CD4-positive, alpha-beta T cell treated with Interferon alpha-2 for 1 hour (primary cell): Measurements from ENCODE around the gene MAN2B2.
"Not testable (repeated sequence)": the region's sequence is repeated elsewhere in the genome, so short reads cannot be mapped to it uniquely, and the experiment has no call there.

Source experiments
- DNase-seq, 2 donors: peaks; one replicate each; pipeline ENCODE4 v3.0.0-alpha.2; 2020 to 2022

MAN2B2 gene

GRCh38 chr4:6647582-6648230 lies 72.7 kb downstream of the MAN2B2 start:
- no peak for DNase-seq

- no peak for DNase-seq
Observed at GRCh38 chr4:6649216-6649615, 74.2 kb downstream of the MAN2B2 start.

GRCh38 chr4:6654211-6654610 lies 79.2 kb downstream of the MAN2B2 start:
- not testable (repeated sequence) for DNase-seq

GRCh38 chr4:6655291-6655690 lies 80.3 kb downstream of the MAN2B2 start:
- DNase-seq = not testable (repeated sequence)

- no peak for DNase-seq
Observed at GRCh38 chr4:6655924-6656323, 80.9 kb downstream of the MAN2B2 start.

- DNase-seq = no peak
Observed at GRCh38 chr4:6657242-6658208, 82.5 kb downstream of the MAN2B2 start.

- no peak for DNase-seq
Observed at GRCh38 chr4:6658209-6658595, 83.2 kb downstream of the MAN2B2 start.

GRCh38 chr4:6658597-6659075 lies 83.6 kb downstream of the MAN2B2 start:
- peak; percentile 43 to 70 for DNase-seq

GRCh38 chr4:6659897-6660296 lies 84.9 kb downstream of the MAN2B2 start:
- no peak for DNase-seq

- DNase-seq = no peak
Observed at GRCh38 chr4:6660430-6660829, 85.4 kb downstream of the MAN2B2 start.

- no peak for DNase-seq
Observed at GRCh38 chr4:6662591-6662990, 87.6 kb downstream of the MAN2B2 start.

- DNase-seq = no peak
Observed at GRCh38 chr4:6663596-6664393, 88.8 kb downstream of the MAN2B2 start.

GRCh38 chr4:6665320-6665654 lies 90.3 kb downstream of the MAN2B2 start:
- DNase-seq = no peak

GRCh38 chr4:6668391-6668790 lies 93.4 kb downstream of the MAN2B2 start:
- DNase-seq = no peak

GRCh38 chr4:6671648-6672047 lies 96.7 kb downstream of the MAN2B2 start:
- DNase-seq = no peak

- no peak for DNase-seq
Observed at GRCh38 chr4:6672131-6672530, 97.1 kb downstream of the MAN2B2 start.

GRCh38 chr4:6672541-6673190 lies 97.7 kb downstream of the MAN2B2 start:
- not testable (repeated sequence) for DNase-seq
